HepG2 (cell line): ENCODE measurements around the gene ALS2CL. TPM values are rescaled to one million over a fixed set of nuclear protein-coding genes. Genes with fewer than 3 reads are reported as not detected.

Experiments used
- ATAC-seq: fragments of 200-7000 bp; cut with Tn5 transposase; 3 replicates; pipeline ENCODE4 v1.9.1; 2020; ENCODE audit warnings: mild to moderate bottlenecking, moderate library complexity
- BruUV-seq: library from RNA; stranded (reverse); fragments of 400-500 nt; replicated peaks from 2 replicates; lab custom pipeline; 2021; lab: Mats Ljungman, UMichigan
- CTCF ChIA-PET: fragments of 300-600 bp; formaldehyde crosslinking; extraction: SDS; loops from one replicate; lab custom pipeline; 2021; ENCODE audit warnings: low total read pairs, inconsistent platforms, low intra/inter-chr PET ratio; lab: Yijun Ruan, JAX
- POLR2A ChIA-PET: fragments of 350-600 bp; sonication (Branson Sonifier 250); formaldehyde crosslinking; loops from one replicate; lab custom pipeline; 2020; ENCODE audit warnings: antibody characterized with exemption, inconsistent platforms; lab: Yijun Ruan, JAX
- DNase-seq: peaks from one replicate; pipeline ENCODE4 v3.0.0-alpha.2; 2015; ENCODE audit warnings: low spot score
- FAIRE-seq: peaks from 3 replicates; lab custom pipeline; 2011; peaks lifted over from hg19 to GRCh38; lab: Jason Lieb, UNC
- H2AFZ ChIP-seq: one replicate; pipeline ENCODE4 v1.6.1; 2011; ENCODE audit warnings: low read length, inconsistent platforms
- H3K27ac ChIP-seq: fragments of 300-600 bp; 3 replicates; pipeline ENCODE4 v1.8.0; 2011; ENCODE audit warnings: mixed run types, mild to moderate bottlenecking, mixed read lengths, low read length, inconsistent platforms; ENCODE audit not compliant: insufficient read depth; ENCODE audit errors: extremely low read length
- H3K27me3 ChIP-seq, 2 experiments: fragments of 200-600 bp in 1 of 2; 2 replicates in 1 of 2; 3 replicates in 1 of 2; pipeline versions ENCODE4 v1.6.0 to v1.8.0; 2011; ENCODE audit warnings: low read length in 2 of 2, mild to moderate bottlenecking in 2 of 2, moderate library complexity in 2 of 2, inconsistent platforms in 1 of 2; ENCODE audit not compliant: insufficient read depth in 2 of 2, control insufficient read depth in 1 of 2
- H3K36me3 ChIP-seq, 2 experiments: fragments of 200-600 bp in 1 of 2; replicated peaks in 1 of 2; 2 replicates in 1 of 2; 3 replicates in 1 of 2; pipeline versions ENCODE4 v1.5.1 to v1.8.0; 2011; ENCODE audit warnings: low read length in 2 of 2, inconsistent platforms in 1 of 2; ENCODE audit not compliant: insufficient read depth in 2 of 2, control insufficient read depth in 1 of 2
- H3K4me1 ChIP-seq: 2 replicates; pipeline ENCODE4 v1.5.1; 2012; ENCODE audit warnings: low read length, inconsistent platforms; ENCODE audit not compliant: insufficient read depth
- H3K4me2 ChIP-seq: 2 replicates; pipeline ENCODE4 v1.6.0; 2011; ENCODE audit warnings: low read depth, low read length, inconsistent platforms
- H3K4me3 ChIP-seq, 3 experiments: fragments of 200-600 bp in 1 of 3; sonication (generic), shearing (Covaris generic) in 1 of 3; replicated peaks in 1 of 3; 2 replicates each; pipeline ENCODE4 v1.5.1; 2011 to 2016; ENCODE audit warnings: low read length in 3 of 3, inconsistent platforms in 2 of 3, low read depth in 2 of 3, mild to moderate bottlenecking in 2 of 3, control low read depth in 1 of 3, mixed read lengths in 1 of 3; ENCODE audit not compliant: insufficient read depth in 1 of 3
- H3K79me2 ChIP-seq: one replicate; pipeline ENCODE4 v1.6.1; 2011; ENCODE audit warnings: low read length, inconsistent platforms; ENCODE audit not compliant: insufficient read depth
- H3K9ac ChIP-seq: 2 replicates; pipeline ENCODE4 v1.6.0; 2011; ENCODE audit warnings: mild to moderate bottlenecking, low read depth, low read length, inconsistent platforms; ENCODE audit not compliant: insufficient read depth
- H3K9me3 ChIP-seq: 2 replicates; pipeline ENCODE4 v1.5.1; 2012; ENCODE audit warnings: mild to moderate bottlenecking, low read length
- H4K20me1 ChIP-seq: 2 replicates; pipeline ENCODE4 v1.6.0; 2011; ENCODE audit warnings: inconsistent platforms, mild to moderate bottlenecking, low read length, moderate library complexity; ENCODE audit not compliant: insufficient read depth
- HNRNPUL1 ChIP-seq: fragments of 200-400 bp; formaldehyde crosslinking; IDR thresholded peaks from 2 replicates; pipeline ENCODE4 v1.6.1; 2017; ENCODE audit warnings: low read depth, mild to moderate bottlenecking, low read length, moderate library complexity
- IKZF1 ChIP-seq: fragments of 450-650 bp; IDR thresholded peaks from 2 replicates; pipeline ENCODE4 v1.7.1; 2016
- KAT7 ChIP-seq: IDR thresholded peaks from 2 replicates; pipeline ENCODE4 v1.6.1; 2018; ENCODE audit warnings: borderline replicate concordance, missing compliant biosample characterization
- KDM3A ChIP-seq: IDR thresholded peaks from 2 replicates; pipeline ENCODE4 v1.6.1; 2018; ENCODE audit warnings: low read depth, missing compliant biosample characterization
- MATR3 ChIP-seq: sonication (generic); formaldehyde crosslinking; IDR thresholded peaks from 2 replicates; pipeline ENCODE4 v1.4.0; 2020; ENCODE audit warnings: missing genetic modification reagents
- MYPOP ChIP-seq: sonication (generic); formaldehyde crosslinking; IDR thresholded peaks from 2 replicates; pipeline ENCODE4 v1.8.1; 2023; ENCODE audit warnings: mild to moderate bottlenecking, moderate library complexity, missing genetic modification reagents
- ZNF281 ChIP-seq: sonication (generic); formaldehyde crosslinking; IDR thresholded peaks from 2 replicates; pipeline ENCODE4 v1.4.0; 2020; ENCODE audit warnings: missing genetic modification reagents, borderline replicate concordance
- ZNF337 ChIP-seq: sonication (generic); formaldehyde crosslinking; IDR thresholded peaks from 2 replicates; pipeline ENCODE4 v1.5.1; 2020; ENCODE audit warnings: missing genetic modification reagents, low read depth, mild to moderate bottlenecking, borderline replicate concordance
- ZNF512B ChIP-seq: sonication (generic); formaldehyde crosslinking; IDR thresholded peaks from 2 replicates; pipeline ENCODE4 v1.5.1; 2020; ENCODE audit warnings: missing genetic modification reagents, mild to moderate bottlenecking, borderline replicate concordance
- WGBS: methylation state at CpG from one replicate; pipeline ENCODE4 v1.1.6; 2017; ENCODE audit warnings: low lambda C conversion rate; 5-methylcytosine and 5-hydroxymethylcytosine counted together
- in situ Hi-C: cut with HindIII; loops from 2 replicates; pipeline ENCODE4 v1.10.0; 2017; ENCODE audit warnings: low pct_unique_long_range_greater_than_20kb; ENCODE audit not compliant: extremely low pct_ligation_motif_present
- intact Hi-C: fragments of 100-400 bp; cut with micrococcal nuclease; formaldehyde crosslinking; loops from one replicate; pipeline ENCODE4 v1.10.0; 2022; ENCODE audit not compliant: unreplicated experiment
- polyA plus RNA-seq, 8 experiments: library from polyadenylated mRNA; depleted of rRNA in 3 of 8; stranded (reverse) in 7 of 8; unstranded in 1 of 8; fragments of >200 nt; fragmentation: Illumina TruSeq in 4 of 8; extraction: Trizol in 4 of 8; gene quantifications; 2 replicates each; pipeline versions ENCODE4 v1.2.1 to v1.2.3, GENCODE V29; 2011 to 2016; ENCODE audit warnings: low read depth in 4 of 8, missing spikeins in 1 of 8, mixed read lengths in 1 of 8; ENCODE audit not compliant: insufficient read depth in 1 of 8
- total RNA-seq, 5 experiments: library from RNA; depleted of rRNA; stranded (reverse); fragments of >200 nt; fragmentation: Illumina TruSeq; extraction: Trizol; gene quantifications; 2 replicates each; pipeline ENCODE4 v1.2.3, GENCODE V29; 2016; ENCODE audit warnings: low read depth in 1 of 5

ALS2CL gene
- total and polyA plus RNA-seq, 2 of the 13 experiments (the other 11 are each of a cell fraction or from before 2014, with no cell fraction given), result not detected

GRCh38 chr3:46709721-46710120, 16.2 kb upstream of the ALS2CL start:
- in situ Hi-C loops, result loop anchor here (5.0 kb wide), 1 partner anchor 198 kb away; no protein-coding TSS in a partner anchor

More at GRCh38 chr3:46709721-46710120, 16.2 kb upstream of the ALS2CL start:
- no peaks in the 10 kb centered on the region for H4K20me1 ChIP-seq
- H3K9me3 ChIP-seq, result no peaks in the 10 kb centered on the region
- FAIRE-seq, result no peak
- TF ChIP-seq KAT7 (no peak), HNRNPUL1 (no peak), MATR3 (CRISPR knock-in tag) (no peak), MYPOP (CRISPR knock-in tag) (no peak), IKZF1 (no peak), KDM3A (CRISPR knock-in tag) (no peak), ZNF337 (no peak), ZNF512B (CRISPR knock-in tag) (no peak), ZNF281 (CRISPR knock-in tag) (no peak)
- no peak overlapping the region for H3K27ac ChIP-seq
- no peak overlapping the region for H3K4me2 ChIP-seq
- H3K27me3 ChIP-seq, result peaks cover 2 to 15% of the 10 kb centered on the region in 2 experiments; a peak in 3 of 5 replicates
- WGBS, result 24% methylated on average over 6 of the region's 6 CpGs
- no peak overlapping the region for H2AFZ ChIP-seq
- ChIA-PET CTCF (no interaction called here), POLR2A (no interaction called here)
- no peak overlapping the region for H3K4me3 ChIP-seq
- H3K79me2 ChIP-seq, result no peaks in the 10 kb centered on the region
- intact Hi-C loops, result no loop called here
- no TSS peak for BruUV-seq
- no peaks in the 10 kb centered on the region for H3K36me3 ChIP-seq
- H3K4me1 ChIP-seq, result peaks cover 11% of the 10 kb centered on the region
- ATAC-seq, result no peak
- DNase-seq, result no peak
- no peak overlapping the region for H3K9ac ChIP-seq
